ENCODE data around the gene FGD6.
"Not testable (repeated sequence)": the region's sequence is repeated elsewhere in the genome, so short reads cannot be mapped to it uniquely, and the experiment has no call there.

FGD6 gene

GRCh38 chr12:95126076-95126475, 91.2 kb downstream of the FGD6 start:
- DNase-seq (ENCODE audit: low read depth in 2 of 2) = no peak

- no peak for DNase-seq (ENCODE audit: low read depth in 2 of 2)
These were observed 93.2 kb downstream of the FGD6 start for GRCh38 chr12:95124106-95124505.

- DNase-seq (ENCODE audit: low read depth in 2 of 2) = no peak
These were observed 98.5 kb downstream of the FGD6 start for GRCh38 chr12:95118788-95119179.

- no peak for DNase-seq (ENCODE audit: low read depth in 2 of 2)
These were observed 99.0 kb downstream of the FGD6 start for GRCh38 chr12:95118138-95118787.

- DNase-seq (ENCODE audit: low read depth in 2 of 2) = peak; percentile 1 to 28
These were observed 100.1 kb downstream of the FGD6 start for GRCh38 chr12:95117178-95117599.

- DNase-seq (ENCODE audit: low read depth in 2 of 2) = no peak
These were observed 100.5 kb downstream of the FGD6 start for GRCh38 chr12:95116773-95117172.

- no peak for DNase-seq (ENCODE audit: low read depth in 2 of 2)
These were observed 100.9 kb downstream of the FGD6 start for GRCh38 chr12:95116341-95116740.

- DNase-seq (ENCODE audit: low read depth in 2 of 2) = no peak
These were observed 101.6 kb downstream of the FGD6 start for GRCh38 chr12:95115641-95116040.

GRCh38 chr12:95114766-95115405, 102.4 kb downstream of the FGD6 start:
- no peak for DNase-seq (ENCODE audit: low read depth in 2 of 2)

GRCh38 chr12:95107362-95107761, 109.9 kb downstream of the FGD6 start:
- no peak for DNase-seq (ENCODE audit: low read depth in 2 of 2)

GRCh38 chr12:95105540-95105939, 111.7 kb downstream of the FGD6 start:
- DNase-seq (ENCODE audit: low read depth in 2 of 2) = no peak

- DNase-seq (ENCODE audit: low read depth in 2 of 2) = no peak
These were observed 112.3 kb downstream of the FGD6 start for GRCh38 chr12:95104919-95105452.

GRCh38 chr12:95102916-95103671, 114.2 kb downstream of the FGD6 start:
- DNase-seq (ENCODE audit: low read depth in 2 of 2) = no peak

- DNase-seq (ENCODE audit: low read depth in 2 of 2) = not testable (repeated sequence)
These were observed 115.3 kb downstream of the FGD6 start for GRCh38 chr12:95101957-95102356.

- no peak for DNase-seq (ENCODE audit: low read depth in 2 of 2)
These were observed 116.7 kb downstream of the FGD6 start for GRCh38 chr12:95100264-95101190.

- DNase-seq (ENCODE audit: low read depth in 2 of 2) = no peak
These were observed 117.9 kb downstream of the FGD6 start for GRCh38 chr12:95099270-95099790.

GRCh38 chr12:95096852-95097251, 120.4 kb downstream of the FGD6 start:
- no peak for DNase-seq (ENCODE audit: low read depth in 2 of 2)

- DNase-seq (ENCODE audit: low read depth in 2 of 2) = no peak
These were observed 120.9 kb downstream of the FGD6 start for GRCh38 chr12:95096378-95096777.

GRCh38 chr12:95095866-95096265, 121.4 kb downstream of the FGD6 start:
- DNase-seq (ENCODE audit: low read depth in 2 of 2) = not testable (repeated sequence)

- no peak for DNase-seq (ENCODE audit: low read depth in 2 of 2)
These were observed 127.8 kb downstream of the FGD6 start for GRCh38 chr12:95089462-95089861.

GRCh38 chr12:95088379-95088778, 128.9 kb downstream of the FGD6 start:
- DNase-seq (ENCODE audit: low read depth in 2 of 2) = no peak

Data from stimulated activated CD8-positive, alpha-beta memory T cell treated with anti-CD3 and anti-CD28 coated beads, Interleukin-7, amount 100 ng/mL, for 1 hour (primary cell).